Body of pancreas (tissue), 4 donors: Measurements from ENCODE around the gene GDF2. TPM values are rescaled to one million over a fixed set of nuclear protein-coding genes. Genes with fewer than 3 reads are reported as not detected.

Experiments used
- ATAC-seq: fragments of 150-250 bp; one replicate; pipeline ENCODE4 v1.9.1; 2016
- DNase-seq, 4 donors: peaks; one replicate each; pipeline ENCODE4 v3.0.0-alpha.2; 2019
- H3K27ac ChIP-seq, 4 donors: fragments of 200-600 bp; sonication (generic); 1 replicate in 3 of 4; 2 replicates in 1 of 4; pipeline versions ENCODE4 v1.5.1 to v1.6.1; 2016 to 2019; ENCODE audit warnings: mild to moderate bottlenecking in 1 of 4, mixed read lengths in 1 of 4, moderate library complexity in 1 of 4
- H3K27me3 ChIP-seq, 2 donors: fragments of 200-600 bp; sonication (generic); one replicate each; pipeline ENCODE4 v1.6.0; 2016; ENCODE audit warnings: mild to moderate bottlenecking in 1 of 2
- H3K36me3 ChIP-seq, 2 donors: fragments of 200-600 bp; sonication (generic); replicated peaks in 1 of 2; 2 replicates each; pipeline ENCODE4 v1.5.1; 2016; ENCODE audit warnings: low read depth in 2 of 2; ENCODE audit not compliant: insufficient read depth in 1 of 2
- H3K4me1 ChIP-seq: fragments of 200-600 bp; sonication (generic); one replicate; pipeline ENCODE4 v1.6.0; 2016
- H3K4me3 ChIP-seq, 2 donors: fragments of 200-600 bp; sonication (generic); 1 replicate in 1 of 2; 2 replicates in 1 of 2; pipeline ENCODE4 v1.5.1; 2016 to 2019
- H3K9me3 ChIP-seq, 3 donors: fragments of 200-600 bp; sonication (generic); 1 replicate in 2 of 3; 2 replicates in 1 of 3; pipeline ENCODE4 v1.5.1; 2016
- CTCF ChIP-seq, 7 experiments: fragments of 450-650 bp in 4 of 7; fragments of 200-600 bp in 3 of 7; sonication (generic) in 3 of 7; IDR thresholded peaks; one replicate each; pipeline ENCODE4 v1.5.1; 2016 to 2019; ENCODE audit warnings: antibody characterized with exemption in 7 of 7
- POLR2A ChIP-seq, 3 donors: fragments of 450-650 bp; IDR thresholded peaks; one replicate each; pipeline ENCODE4 v1.6.1; 2016; ENCODE audit warnings: antibody characterized with exemption in 3 of 3, mild to moderate bottlenecking in 2 of 3
- WGBS, 2 donors: methylation state at CpG; one replicate each; pipeline ENCODE4 v1.1.5; 2017; 5-methylcytosine and 5-hydroxymethylcytosine counted together
- intact Hi-C: fragments of 100-400 bp; cut with DNase I; formaldehyde crosslinking; loops from one replicate; pipeline ENCODE4 v1.15.1; 2023
- total RNA-seq, 2 donors: library from RNA; depleted of rRNA; stranded (reverse); fragments of >200 nt; gene quantifications; one replicate each; pipeline ENCODE4 v1.1.0, GENCODE V29; 2016

Gene GDF2
- total RNA-seq, 2 donors from 2014 or later, result not detected

DNA sequence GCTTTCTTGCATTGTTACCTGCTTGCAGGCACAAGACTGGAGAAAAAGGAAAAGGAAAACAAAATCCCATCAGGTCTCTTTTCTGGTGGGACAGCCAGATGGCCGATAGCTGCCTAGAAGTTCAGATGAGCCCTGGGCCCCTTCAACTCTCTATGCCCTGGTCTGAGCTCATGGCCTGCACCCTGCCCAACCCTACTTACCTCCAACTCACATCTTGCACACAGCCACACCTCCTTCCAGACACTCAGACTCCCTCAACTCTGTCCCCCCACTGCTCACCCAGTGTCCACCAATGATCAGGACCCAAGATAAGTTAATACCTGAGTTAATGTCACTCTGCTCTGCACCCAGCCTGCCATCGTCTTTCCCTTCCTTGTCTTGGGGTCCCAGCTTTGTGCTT is 36.8 kb downstream of the GDF2 start:
- Histone ChIP-seq H3K36me3 (no peaks in the 10 kb centered on the region), H3K4me1 (no peaks in the 10 kb centered on the region), H3K9me3 (no peaks in the 10 kb centered on the region), H3K4me3 (no peak overlapping the region), H3K27ac (no peak overlapping the region), H3K27me3 (no peaks in the 10 kb centered on the region)
- intact Hi-C loops, result no loop called here
- no peak for TF ChIP-seq POLR2A (IDR thresholded peaks at IDR 0.05)
- ATAC-seq, result no peak
- WGBS, 2 donors, result 80 to 95% methylated on average over 2 of the region's 2 CpGs
- DNase-seq, result no peak

DNA sequence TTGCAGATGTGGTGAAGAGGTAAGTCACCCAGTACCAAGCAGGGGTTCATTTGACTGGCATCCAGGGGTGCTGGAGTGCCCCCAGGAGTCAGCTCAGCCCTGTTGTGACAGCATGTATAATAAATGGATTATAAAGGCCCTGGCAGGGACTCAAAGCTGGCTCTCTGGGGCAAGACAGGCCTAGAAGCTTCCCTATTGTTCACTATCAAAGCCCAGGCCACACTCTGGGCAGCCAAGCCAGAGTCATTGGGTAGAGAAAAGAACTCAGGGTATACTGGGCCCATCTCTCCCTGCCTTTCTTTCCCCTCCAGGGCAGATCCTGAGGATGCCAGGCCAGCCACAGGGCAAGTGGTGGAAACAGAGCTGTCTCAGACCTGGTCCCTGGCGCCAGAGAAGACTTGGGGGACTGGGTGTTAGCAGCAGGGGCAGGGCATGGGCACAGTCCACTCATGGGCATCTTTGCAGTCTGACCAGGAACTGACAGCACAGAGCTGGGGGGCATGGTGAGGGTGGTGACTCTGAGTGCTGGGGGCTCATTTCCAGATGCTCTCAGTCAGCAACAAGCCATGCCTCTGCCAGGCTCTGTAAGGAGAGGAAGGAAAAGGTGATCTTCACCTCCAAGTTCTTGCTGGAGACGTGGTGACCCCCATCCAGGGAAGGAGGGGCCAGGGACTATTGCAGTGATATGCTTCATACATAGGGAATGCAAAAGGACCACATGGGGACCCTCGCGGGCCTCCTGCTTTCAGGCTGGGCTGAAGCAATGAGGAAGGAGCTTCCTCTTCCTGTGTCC is 37.6 kb downstream of the GDF2 start:
- Histone ChIP-seq H3K9me3 (no peaks in the 10 kb centered on the region), H3K27me3 (no peaks in the 10 kb centered on the region), H3K4me3 (no peak overlapping the region), H3K4me1 (no peaks in the 10 kb centered on the region), H3K36me3 (no peaks in the 10 kb centered on the region), H3K27ac (no peak overlapping the region)
- ATAC-seq, result no peak
- 75 to 77% methylated on average over 2 to 4 of the region's 4 CpGs for WGBS, 2 donors
- TF ChIP-seq POLR2A (IDR thresholded peaks at IDR 0.05) (no peak), CTCF (IDR thresholded peaks at IDR 0.05) (no peak)
- DNase-seq, result peak in 1 of 4 donors; percentile 9
- intact Hi-C loops, result no loop called here

DNA sequence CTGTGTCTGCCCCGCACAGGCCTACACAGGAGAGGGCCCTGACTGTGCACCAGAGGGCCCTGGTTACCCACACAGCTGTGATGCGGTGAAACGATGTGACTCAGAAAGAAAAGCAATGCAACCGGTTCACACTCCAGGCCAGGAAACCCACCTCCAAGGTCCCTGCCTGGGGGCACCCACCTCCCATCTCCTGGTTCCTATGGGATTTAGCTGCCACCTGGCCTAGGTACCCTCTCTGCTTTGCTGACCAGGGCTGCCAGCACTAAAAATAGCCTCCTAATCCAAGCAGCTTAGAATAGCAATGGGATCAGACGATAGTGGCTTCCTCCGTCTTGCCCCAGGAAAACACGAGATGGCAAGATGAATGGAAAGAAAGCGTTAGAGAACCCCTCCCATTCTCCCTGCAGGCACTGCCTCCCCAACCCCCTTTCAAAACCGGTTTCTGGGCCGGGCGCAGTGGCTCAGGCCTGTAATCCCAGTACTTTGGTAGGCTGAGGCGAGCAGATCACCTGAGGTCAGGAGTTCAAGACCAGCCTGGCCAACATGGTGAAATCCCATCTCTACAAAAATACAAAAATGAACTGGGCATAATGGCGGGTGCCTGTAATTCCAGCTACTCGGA is 38.3 kb downstream of the GDF2 start:
- intact Hi-C loops, result no loop called here
- no peak for TF ChIP-seq CTCF (IDR thresholded peaks at IDR 0.05)
- no peak for TF ChIP-seq POLR2A (IDR thresholded peaks at IDR 0.05)
- no peaks in the 10 kb centered on the region for H3K27me3 ChIP-seq

GRCh38 chr10:47361293-47361692 is 39.0 kb downstream of the GDF2 start:
- intact Hi-C loops, result no loop called here
- Histone ChIP-seq H3K4me1 (peaks cover 3% of the 10 kb centered on the region), H3K9me3 (no peaks in the 10 kb centered on the region), H3K27ac (no peak overlapping the region), H3K4me3 (no peak overlapping the region), H3K27me3 (no peaks in the 10 kb centered on the region), H3K36me3 (no peaks in the 10 kb centered on the region)
- no peak for TF ChIP-seq POLR2A (IDR thresholded peaks at IDR 0.05)
- peak; percentile 48 to 74 (median 60) for TF ChIP-seq CTCF (IDR thresholded peaks at IDR 0.05)
- no peak for ATAC-seq
- 53 to 68% methylated on average over 9 of the region's 9 CpGs for WGBS, 2 donors
- peak in 3 of 4 donors; percentile 28 to 69 (median 50) for DNase-seq

More for the DNA sequence above, 38.3 kb downstream of the GDF2 start:
- 76 to 77% methylated on average over 12 to 14 of the region's 14 CpGs for WGBS, 2 donors
- ATAC-seq (no peak), DNase-seq (no peak)
- Histone ChIP-seq H3K4me1 (no peaks in the 10 kb centered on the region), H3K4me3 (no peak overlapping the region), H3K36me3 (no peaks in the 10 kb centered on the region), H3K9me3 (no peaks in the 10 kb centered on the region), H3K27ac (no peak overlapping the region)

DNA sequence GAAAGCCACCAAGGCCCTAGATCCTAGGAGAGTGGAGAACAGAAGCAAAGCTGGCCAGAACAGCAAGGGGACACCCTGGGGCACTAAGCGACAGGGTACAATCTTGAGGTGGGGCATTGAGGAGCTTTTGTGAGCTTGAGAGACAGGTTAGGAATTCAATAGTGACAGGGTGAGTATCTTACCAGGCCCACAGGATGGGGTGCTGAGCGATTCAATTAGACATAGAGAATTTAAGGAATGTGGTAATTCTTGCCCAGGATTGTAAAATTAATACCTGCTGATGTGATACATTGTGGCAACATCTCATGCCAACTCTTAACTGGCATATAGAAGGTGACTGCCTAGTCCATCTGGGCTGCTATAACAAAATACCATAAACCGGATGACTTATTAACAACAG is 39.9 kb downstream of the GDF2 start:
- DNase-seq, result no peak
- Histone ChIP-seq H3K27ac (no peak overlapping the region), H3K9me3 (no peaks in the 10 kb centered on the region), H3K4me3 (no peak overlapping the region), H3K36me3 (no peaks in the 10 kb centered on the region), H3K27me3 (no peaks in the 10 kb centered on the region), H3K4me1 (peaks cover 9% of the 10 kb centered on the region)
- ATAC-seq, result peak; percentile 17
- intact Hi-C loops, result no loop called here
- TF ChIP-seq CTCF (IDR thresholded peaks at IDR 0.05), result no peak
- TF ChIP-seq POLR2A (IDR thresholded peaks at IDR 0.05), result no peak
- 80 to 83% methylated on average over 3 of the region's 3 CpGs for WGBS, 2 donors
